OCI-LY7 (cell line): Measurements from ENCODE around the gene HEPHL1.

Experiments used
- CTCF ChIP-seq: fragments of 200-600 bp; sonication (generic); conservative IDR thresholded peaks from 2 replicates; pipeline ENCODE4 v1.5.1; 2014; ENCODE audit warnings: mild to moderate bottlenecking, antibody characterized with exemption, low read length, moderate library complexity, mixed read lengths
- EZH2phosphoT487 ChIP-seq: fragments of 200-600 bp; sonication (generic); IDR thresholded peaks from 2 replicates; pipeline ENCODE4 v1.6.1; 2018; ENCODE audit warnings: low read depth, borderline replicate concordance, mild to moderate bottlenecking, mixed run types, antibody characterized with exemption, low read length, moderate library complexity, mixed read lengths

GRCh38 chr11:94007906-94008305, 13.2 kb upstream of the HEPHL1 start:
- TF ChIP-seq CTCF, result no peak
- no peak for TF ChIP-seq EZH2phosphoT487
